Fibroblast of mammary gland (primary cell): ENCODE results near the gene PLP1.
A peak's percentile ranks its signal among the peaks of the same experiment; 100 is the strongest.

ENCODE experiments used
- DNase-seq: peaks from one replicate; pipeline ENCODE4 v3.0.0-alpha.2; 2010; ENCODE audit warnings: low read depth
- H3K4me3 ChIP-seq: 2 replicates; pipeline ENCODE4 v1.5.1; 2011; ENCODE audit warnings: low read depth, mild to moderate bottlenecking, low read length, moderate library complexity; ENCODE audit not compliant: control insufficient read depth
- TF ChIP-seq, protein P1 (sequence below): conservative IDR thresholded peaks from 2 replicates; pipeline ENCODE4 v1.5.1; 2011; ENCODE audit warnings: low read depth, low read length, inconsistent platforms; ENCODE audit not compliant: control insufficient read depth, insufficient read depth

Gene PLP1

DNA sequence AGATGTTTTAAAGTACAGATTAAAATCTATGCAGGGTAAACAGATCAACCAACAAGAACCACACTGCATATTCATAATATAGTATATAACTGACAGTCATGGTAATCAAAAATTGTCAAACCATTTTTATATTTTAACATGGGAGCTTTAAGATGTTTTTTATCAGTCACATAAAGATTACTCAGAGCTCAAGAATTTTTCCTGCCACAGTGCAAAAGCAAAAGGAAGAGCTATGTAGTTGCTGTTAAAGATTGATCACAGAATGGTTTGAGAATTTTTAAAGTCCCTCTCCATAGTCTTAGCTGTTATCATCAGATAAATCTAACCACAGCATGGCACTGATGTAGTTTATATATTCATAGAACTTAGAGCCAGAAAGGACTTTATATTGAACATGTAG, 47.0 kb downstream of the PLP1 start:
- H3K4me3 ChIP-seq = no peak overlapping the region
- DNase-seq = peak; percentile 9
- TF ChIP-seq, protein P1, sequence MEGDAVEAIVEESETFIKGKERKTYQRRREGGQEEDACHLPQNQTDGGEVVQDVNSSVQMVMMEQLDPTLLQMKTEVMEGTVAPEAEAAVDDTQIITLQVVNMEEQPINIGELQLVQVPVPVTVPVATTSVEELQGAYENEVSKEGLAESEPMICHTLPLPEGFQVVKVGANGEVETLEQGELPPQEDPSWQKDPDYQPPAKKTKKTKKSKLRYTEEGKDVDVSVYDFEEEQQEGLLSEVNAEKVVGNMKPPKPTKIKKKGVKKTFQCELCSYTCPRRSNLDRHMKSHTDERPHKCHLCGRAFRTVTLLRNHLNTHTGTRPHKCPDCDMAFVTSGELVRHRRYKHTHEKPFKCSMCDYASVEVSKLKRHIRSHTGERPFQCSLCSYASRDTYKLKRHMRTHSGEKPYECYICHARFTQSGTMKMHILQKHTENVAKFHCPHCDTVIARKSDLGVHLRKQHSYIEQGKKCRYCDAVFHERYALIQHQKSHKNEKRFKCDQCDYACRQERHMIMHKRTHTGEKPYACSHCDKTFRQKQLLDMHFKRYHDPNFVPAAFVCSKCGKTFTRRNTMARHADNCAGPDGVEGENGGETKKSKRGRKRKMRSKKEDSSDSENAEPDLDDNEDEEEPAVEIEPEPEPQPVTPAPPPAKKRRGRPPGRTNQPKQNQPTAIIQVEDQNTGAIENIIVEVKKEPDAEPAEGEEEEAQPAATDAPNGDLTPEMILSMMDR = no peak

DNA sequence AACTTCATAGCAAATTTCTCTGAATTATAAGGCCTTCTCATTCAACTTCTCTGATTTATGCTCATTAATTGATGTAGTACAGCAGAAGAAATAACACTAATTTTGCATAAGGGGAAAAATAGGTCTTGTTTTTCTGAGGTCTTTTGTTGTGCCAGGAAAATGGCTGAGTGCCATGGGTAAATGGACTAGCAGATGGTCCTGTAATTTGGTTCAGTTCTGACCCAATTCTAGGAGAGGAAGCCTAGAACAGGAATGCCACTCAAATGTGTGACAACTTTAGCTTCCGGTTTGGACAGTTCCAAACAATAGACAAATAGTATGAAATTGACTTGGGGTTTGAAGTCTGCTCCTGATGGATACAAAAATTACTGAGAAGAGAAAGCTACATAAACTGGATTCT, 49.2 kb downstream of the PLP1 start:
- TF ChIP-seq, protein P1 = no peak
- no peak for DNase-seq
- no peak overlapping the region for H3K4me3 ChIP-seq

DNA sequence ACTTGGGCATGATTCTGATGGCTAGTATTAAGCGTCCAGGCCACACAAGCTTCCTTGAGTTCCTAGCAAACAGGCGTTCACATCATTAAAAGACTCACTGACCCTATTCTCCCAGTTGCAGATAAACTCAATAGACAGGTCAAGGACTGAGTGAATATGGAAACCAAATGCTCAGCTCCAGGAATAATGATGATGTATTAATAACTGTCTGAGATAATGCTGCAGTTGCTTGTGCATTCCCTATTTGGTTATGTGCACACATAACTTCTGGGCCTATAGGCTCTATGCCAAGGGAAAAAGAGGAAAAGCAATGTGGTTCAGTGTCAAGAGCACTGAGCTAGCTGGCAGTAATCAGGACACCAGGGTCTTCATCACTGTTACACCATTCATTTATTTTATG, 51.9 kb downstream of the PLP1 start:
- no peak for DNase-seq
- no peak overlapping the region for H3K4me3 ChIP-seq
- TF ChIP-seq, protein P1 = no peak

DNA sequence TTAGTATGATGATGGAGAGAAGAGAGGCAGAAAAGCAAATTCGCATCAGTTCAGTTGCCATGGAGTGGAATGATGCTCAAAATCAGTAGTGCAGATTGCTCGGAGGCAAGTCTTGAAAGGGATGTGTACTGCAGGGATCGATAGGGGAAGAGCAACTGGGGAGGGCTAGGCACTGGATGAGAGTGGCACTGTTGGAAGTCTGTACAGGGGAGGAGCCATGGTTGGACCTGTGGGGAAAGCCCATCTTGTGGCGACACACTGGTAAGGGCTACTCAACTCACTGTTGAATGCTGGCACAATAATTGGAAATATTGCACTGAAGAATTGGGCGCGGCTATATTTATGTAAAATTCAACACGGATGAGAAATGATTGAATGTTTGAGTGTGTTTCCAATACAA, 54.2 kb downstream of the PLP1 start:
- no peak overlapping the region for H3K4me3 ChIP-seq
- no peak for DNase-seq
- TF ChIP-seq, protein P1 = no peak

DNA sequence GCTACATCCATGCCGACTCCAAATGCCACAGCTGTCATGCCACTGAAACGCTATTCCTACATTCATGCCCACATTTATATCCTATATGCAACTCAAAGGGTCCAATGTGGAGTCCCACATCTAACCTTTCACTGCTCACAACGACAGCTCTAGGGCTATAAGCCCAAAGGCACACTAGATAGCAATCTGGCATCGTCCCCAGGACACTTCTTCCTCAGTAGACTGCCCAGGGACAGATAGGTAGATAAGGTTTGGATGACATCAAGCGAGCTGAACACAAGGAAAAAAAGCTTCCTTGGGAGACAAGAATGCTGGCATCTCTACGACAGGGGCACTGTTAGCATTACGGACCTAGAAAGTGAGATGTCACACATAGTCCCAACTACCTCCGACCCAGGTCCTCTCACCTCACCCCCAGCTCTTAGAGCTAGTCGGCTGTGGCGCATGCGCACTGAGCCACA, 54.7 kb downstream of the PLP1 start:
- TF ChIP-seq, protein P1 = no peak
- H3K4me3 ChIP-seq = peak overlapping the region; percentile 50
- DNase-seq = no peak

DNA sequence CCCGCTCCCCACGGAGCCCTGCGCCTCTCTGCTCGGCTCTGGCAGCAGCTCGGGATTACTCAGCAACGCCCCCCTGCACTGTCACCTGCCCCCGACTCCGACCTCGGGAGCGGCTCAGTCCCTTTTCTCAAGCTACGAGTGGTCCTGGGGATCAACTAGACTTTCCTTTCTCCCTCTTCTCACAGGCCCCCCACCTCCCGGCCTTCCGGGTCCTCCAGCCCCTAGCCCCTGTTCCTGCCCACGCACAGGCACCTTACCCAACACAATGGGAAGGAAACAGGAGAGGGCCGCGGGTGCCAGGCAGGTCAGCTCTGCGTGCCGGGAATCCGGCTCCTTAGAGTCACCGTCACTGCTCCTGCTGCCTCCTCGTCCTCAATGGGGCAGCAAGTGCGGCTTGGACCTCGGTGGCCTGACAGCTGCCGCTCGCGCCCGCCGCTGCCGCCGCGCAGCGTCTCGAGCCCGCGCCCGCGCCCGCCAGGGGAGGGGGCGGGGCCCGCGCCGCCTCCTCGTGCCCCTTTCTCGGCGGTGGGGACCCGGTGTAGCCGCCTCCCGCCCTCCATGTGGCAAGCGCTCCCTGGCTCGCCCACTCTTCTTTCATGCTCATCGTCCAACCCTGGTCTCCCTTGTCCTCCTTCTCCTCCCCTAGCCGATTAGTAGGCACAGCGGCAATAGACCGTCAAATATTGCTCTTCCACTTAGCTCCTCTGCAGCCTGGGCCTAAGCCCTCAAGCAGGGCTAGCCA, 55.3 kb downstream of the PLP1 start, which contains the start of gene RAB9B:
Gene RAB9B, minus strand, starts transcription at position 455 of the 742 bp plus-strand sequence. CDS start 6,473 bp downstream, outside the sequence.
- peak; percentile 35 for DNase-seq
- TF ChIP-seq, protein P1 = no peak
- H3K4me3 ChIP-seq = peak within 1 kb of the TSS; percentile 50
